ENCODE results near the gene FAM131B.
A peak's percentile ranks its signal among the peaks of the same experiment; 100 is the strongest.

Gene FAM131B

DNA sequence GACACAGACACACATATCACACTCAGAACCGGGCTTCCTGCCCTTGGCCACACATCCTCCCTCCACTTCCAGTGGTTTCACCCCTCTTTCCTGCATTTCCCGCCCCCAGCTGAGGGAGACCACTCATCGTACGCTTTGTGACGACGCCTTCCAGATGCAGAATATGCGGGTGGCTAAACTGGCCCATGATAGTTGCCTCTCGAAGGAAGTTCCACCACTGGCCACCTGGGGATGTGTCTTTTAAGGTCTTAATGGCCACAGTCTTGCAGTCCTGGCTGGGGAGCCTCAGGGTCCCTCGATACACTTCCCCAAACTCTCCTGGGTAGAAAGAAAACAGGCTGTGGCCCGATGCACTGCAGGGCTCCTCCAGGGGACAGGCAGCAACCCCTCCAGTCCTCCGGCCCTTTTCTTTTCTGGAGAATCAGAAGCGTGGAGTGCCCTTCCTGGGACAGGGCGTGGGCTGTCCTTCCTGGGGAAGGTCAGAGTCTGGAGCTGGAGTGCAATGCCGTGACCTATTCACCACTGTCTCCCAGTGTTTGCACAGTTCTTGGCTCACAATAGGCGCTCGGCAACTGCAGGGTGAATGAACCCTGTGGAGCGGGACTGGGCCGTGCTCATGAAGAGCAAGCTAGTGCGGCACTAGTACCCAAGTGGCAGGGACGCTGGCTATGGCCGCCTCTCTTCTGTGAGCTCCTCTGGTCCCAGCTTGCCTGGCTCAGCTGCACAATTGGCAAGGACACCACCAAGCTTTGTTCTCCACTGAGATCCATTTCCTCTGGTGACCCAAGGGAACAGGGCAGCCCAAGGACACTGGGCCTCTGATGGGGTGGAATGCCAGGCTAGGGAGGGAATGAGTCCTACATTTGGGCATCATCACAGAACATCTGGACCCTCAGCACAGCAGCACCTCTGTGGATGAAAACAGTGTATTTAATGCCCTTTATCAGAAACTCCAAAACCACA, 33.0 kb upstream of the FAM131B start:
- Histone ChIP-seq H3K4me3 (replicated peaks; ENCODE audit: insufficient read depth, low read length) (no peak overlapping the region), H3K27ac (replicated peaks) (no peak overlapping the region), H3K27me3 (ENCODE audit: insufficient read depth, poor library complexity, severe bottlenecking) (no peaks in the 10 kb centered on the region)
- TF ChIP-seq, protein P1, sequence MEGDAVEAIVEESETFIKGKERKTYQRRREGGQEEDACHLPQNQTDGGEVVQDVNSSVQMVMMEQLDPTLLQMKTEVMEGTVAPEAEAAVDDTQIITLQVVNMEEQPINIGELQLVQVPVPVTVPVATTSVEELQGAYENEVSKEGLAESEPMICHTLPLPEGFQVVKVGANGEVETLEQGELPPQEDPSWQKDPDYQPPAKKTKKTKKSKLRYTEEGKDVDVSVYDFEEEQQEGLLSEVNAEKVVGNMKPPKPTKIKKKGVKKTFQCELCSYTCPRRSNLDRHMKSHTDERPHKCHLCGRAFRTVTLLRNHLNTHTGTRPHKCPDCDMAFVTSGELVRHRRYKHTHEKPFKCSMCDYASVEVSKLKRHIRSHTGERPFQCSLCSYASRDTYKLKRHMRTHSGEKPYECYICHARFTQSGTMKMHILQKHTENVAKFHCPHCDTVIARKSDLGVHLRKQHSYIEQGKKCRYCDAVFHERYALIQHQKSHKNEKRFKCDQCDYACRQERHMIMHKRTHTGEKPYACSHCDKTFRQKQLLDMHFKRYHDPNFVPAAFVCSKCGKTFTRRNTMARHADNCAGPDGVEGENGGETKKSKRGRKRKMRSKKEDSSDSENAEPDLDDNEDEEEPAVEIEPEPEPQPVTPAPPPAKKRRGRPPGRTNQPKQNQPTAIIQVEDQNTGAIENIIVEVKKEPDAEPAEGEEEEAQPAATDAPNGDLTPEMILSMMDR (IDR thresholded peaks at IDR 0.05; ENCODE audit: insufficient read depth, low read length), result peak; percentile 3
- TF ChIP-seq POLR2AphosphoS5 (IDR thresholded peaks at IDR 0.05; ENCODE audit: low read depth), result no peak
- TF ChIP-seq SPI1 (IDR thresholded peaks at IDR 0.05; ENCODE audit: borderline replicate concordance, low read depth), result peak; percentile 58; the same call in 1 of the 2 replicates
- no peak for DNase-seq (ENCODE audit: low read depth in 1 of 2, low spot score in 1 of 2)

DNA sequence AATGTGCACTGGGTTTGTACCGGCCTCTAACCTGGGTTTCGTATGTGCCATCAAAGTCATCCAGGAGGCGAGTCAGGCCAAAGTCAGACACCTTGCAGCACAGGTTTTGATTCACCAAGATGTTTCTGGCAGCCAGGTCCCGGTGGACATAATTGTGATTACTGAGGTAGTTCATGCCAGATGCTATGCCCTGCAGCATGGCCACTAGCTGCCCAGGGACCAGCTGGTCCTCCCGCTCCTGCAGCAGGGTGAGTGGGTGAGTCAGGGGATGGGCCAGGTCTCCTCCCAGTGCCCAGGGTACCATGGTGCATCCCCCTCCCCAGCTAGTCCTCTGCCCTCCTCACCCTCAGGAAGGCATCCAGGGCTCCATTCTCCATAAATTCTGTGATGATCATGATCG, 32.3 kb upstream of the FAM131B start:
- Histone ChIP-seq H3K27ac (replicated peaks) (no peak overlapping the region), H3K27me3 (ENCODE audit: insufficient read depth, poor library complexity, severe bottlenecking) (no peaks in the 10 kb centered on the region), H3K4me3 (replicated peaks; ENCODE audit: insufficient read depth, low read length) (no peak overlapping the region)
- no peak for DNase-seq (ENCODE audit: low read depth in 1 of 2, low spot score in 1 of 2)
- TF ChIP-seq, protein P1 (IDR thresholded peaks at IDR 0.05; ENCODE audit: insufficient read depth, low read length), result no peak
- TF ChIP-seq POLR2AphosphoS5 (IDR thresholded peaks at IDR 0.05; ENCODE audit: low read depth), result no peak
- no peak for TF ChIP-seq GABPA (IDR thresholded peaks at IDR 0.05; ENCODE audit: low read depth)
- TF ChIP-seq, protein P2, sequence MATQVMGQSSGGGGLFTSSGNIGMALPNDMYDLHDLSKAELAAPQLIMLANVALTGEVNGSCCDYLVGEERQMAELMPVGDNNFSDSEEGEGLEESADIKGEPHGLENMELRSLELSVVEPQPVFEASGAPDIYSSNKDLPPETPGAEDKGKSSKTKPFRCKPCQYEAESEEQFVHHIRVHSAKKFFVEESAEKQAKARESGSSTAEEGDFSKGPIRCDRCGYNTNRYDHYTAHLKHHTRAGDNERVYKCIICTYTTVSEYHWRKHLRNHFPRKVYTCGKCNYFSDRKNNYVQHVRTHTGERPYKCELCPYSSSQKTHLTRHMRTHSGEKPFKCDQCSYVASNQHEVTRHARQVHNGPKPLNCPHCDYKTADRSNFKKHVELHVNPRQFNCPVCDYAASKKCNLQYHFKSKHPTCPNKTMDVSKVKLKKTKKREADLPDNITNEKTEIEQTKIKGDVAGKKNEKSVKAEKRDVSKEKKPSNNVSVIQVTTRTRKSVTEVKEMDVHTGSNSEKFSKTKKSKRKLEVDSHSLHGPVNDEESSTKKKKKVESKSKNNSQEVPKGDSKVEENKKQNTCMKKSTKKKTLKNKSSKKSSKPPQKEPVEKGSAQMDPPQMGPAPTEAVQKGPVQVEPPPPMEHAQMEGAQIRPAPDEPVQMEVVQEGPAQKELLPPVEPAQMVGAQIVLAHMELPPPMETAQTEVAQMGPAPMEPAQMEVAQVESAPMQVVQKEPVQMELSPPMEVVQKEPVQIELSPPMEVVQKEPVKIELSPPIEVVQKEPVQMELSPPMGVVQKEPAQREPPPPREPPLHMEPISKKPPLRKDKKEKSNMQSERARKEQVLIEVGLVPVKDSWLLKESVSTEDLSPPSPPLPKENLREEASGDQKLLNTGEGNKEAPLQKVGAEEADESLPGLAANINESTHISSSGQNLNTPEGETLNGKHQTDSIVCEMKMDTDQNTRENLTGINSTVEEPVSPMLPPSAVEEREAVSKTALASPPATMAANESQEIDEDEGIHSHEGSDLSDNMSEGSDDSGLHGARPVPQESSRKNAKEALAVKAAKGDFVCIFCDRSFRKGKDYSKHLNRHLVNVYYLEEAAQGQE (IDR thresholded peaks at IDR 0.05; ENCODE audit: insufficient replicate concordance, low read depth), result no peak
- TF ChIP-seq SPI1 (IDR thresholded peaks at IDR 0.05; ENCODE audit: borderline replicate concordance, low read depth), result no peak

DNA sequence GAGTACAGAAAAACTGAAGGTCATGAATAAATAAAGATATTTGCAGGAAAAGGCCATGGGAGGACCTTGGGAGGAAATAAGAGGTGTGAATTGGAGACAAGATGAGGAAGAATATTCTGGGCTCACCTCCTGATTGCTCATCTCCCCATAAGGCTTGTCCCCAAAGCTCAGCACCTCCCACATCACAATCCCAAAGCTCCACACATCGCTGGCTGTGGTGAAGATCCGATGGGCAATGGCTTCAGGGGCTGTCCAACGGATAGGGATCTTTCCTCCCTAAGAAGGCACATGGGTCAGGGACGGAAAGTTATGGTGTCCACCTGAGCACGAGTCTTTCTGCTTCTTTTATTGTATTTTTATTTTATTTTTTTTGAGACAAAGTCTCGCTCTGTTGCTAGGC, 31.6 kb upstream of the FAM131B start:
- H3K27ac ChIP-seq (replicated peaks), result no peak overlapping the region
- no peaks in the 10 kb centered on the region for H3K27me3 ChIP-seq (ENCODE audit: insufficient read depth, poor library complexity, severe bottlenecking)
- TF ChIP-seq POLR2AphosphoS5 (IDR thresholded peaks at IDR 0.05; ENCODE audit: low read depth) (no peak), GABPA (IDR thresholded peaks at IDR 0.05; ENCODE audit: low read depth) (no peak), SPI1 (IDR thresholded peaks at IDR 0.05; ENCODE audit: borderline replicate concordance, low read depth) (no peak)
- TF ChIP-seq, protein P2 (IDR thresholded peaks at IDR 0.05; ENCODE audit: insufficient replicate concordance, low read depth), result no peak
- TF ChIP-seq, protein P1 (IDR thresholded peaks at IDR 0.05; ENCODE audit: insufficient read depth, low read length), result no peak
- DNase-seq (ENCODE audit: low read depth in 1 of 2, low spot score in 1 of 2), result no peak
- no peak overlapping the region for H3K4me3 ChIP-seq (replicated peaks; ENCODE audit: insufficient read depth, low read length)
